ENCODE data around the gene ANO6. TPM values are rescaled to one million over a fixed set of nuclear protein-coding genes. Genes with fewer than 3 reads are reported as not detected.

ANO6 gene
- total RNA-seq, 1 donor: 13.7 TPM

Small RNA genes lying within 50 kb of the gene (small RNA-seq; reads per million reads assigned to genes)
- not detected for gene AC009248.2

Other genes with a start within 250 kb of the ANO6 start
- gene DBX2, start 165.0 kb upstream of the ANO6 start, total RNA-seq: not detected

Measured in hematopoietic multipotent progenitor cell (in vitro differentiated cells).